Astrocyte (in vitro differentiated cells and primary cell): ENCODE data around the gene GRK5.

ENCODE experiments used
- EZH2 ChIP-seq: IDR thresholded peaks from 2 replicates; pipeline ENCODE4 v1.6.1; 2012; ENCODE audit warnings: mild to moderate bottlenecking, low read length, inconsistent platforms; ENCODE audit not compliant: insufficient read depth
- TF ChIP-seq, protein P1 (sequence below): IDR thresholded peaks from 2 replicates; pipeline ENCODE4 v1.5.1; 2011; ENCODE audit warnings: low read depth, mild to moderate bottlenecking, inconsistent platforms, low read length, moderate library complexity; ENCODE audit not compliant: insufficient read depth

DNA sequence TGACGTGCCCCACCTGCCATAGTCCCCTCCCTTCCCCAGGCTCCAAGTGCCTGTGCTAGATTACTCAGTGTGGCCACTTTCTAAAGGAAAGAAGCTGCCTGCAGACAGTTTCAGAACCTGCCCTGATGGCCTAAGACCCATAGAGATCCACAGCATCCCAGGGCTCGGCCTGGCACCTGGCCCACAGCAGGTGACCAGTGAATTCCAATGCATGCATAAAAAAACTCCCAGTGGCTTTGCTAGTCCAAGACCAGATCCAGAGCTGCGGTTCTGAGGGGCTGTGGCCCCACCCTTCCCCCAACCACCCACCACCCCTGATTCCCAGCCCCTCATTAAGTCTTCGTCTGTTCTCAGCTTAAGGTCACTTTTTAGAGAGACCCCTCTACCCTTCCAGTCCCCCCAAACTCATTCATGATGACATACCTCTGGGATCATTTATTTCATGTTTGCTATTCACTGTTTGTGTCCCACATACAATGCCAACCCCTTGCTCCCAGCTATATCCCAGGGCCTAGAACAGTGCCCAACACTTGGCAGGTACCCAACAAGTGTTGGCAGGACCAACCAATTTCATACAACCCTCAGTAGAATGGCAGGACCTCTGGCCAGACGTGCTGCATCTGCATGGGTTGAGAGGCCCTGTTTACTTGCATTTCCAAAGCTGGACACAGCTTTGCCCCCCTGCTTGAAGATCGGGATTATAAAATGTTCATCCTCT is 217.0 kb downstream of the GRK5 start:
- TF ChIP-seq, protein P1, sequence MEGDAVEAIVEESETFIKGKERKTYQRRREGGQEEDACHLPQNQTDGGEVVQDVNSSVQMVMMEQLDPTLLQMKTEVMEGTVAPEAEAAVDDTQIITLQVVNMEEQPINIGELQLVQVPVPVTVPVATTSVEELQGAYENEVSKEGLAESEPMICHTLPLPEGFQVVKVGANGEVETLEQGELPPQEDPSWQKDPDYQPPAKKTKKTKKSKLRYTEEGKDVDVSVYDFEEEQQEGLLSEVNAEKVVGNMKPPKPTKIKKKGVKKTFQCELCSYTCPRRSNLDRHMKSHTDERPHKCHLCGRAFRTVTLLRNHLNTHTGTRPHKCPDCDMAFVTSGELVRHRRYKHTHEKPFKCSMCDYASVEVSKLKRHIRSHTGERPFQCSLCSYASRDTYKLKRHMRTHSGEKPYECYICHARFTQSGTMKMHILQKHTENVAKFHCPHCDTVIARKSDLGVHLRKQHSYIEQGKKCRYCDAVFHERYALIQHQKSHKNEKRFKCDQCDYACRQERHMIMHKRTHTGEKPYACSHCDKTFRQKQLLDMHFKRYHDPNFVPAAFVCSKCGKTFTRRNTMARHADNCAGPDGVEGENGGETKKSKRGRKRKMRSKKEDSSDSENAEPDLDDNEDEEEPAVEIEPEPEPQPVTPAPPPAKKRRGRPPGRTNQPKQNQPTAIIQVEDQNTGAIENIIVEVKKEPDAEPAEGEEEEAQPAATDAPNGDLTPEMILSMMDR: no peak
- TF ChIP-seq EZH2: no peak
